NOMO-1 (cell line): Measurements from ENCODE around the gene GABRR2.
A peak's percentile ranks its signal among the peaks of the same experiment; 100 is the strongest.

ENCODE experiments used
- DNase-seq, 2 experiments: peaks; one replicate each; lab custom pipeline; 2025; ENCODE audit not compliant: unreplicated experiment in 2 of 2; lab: John Stamatoyannopoulos, UW

The GABRR2 gene

GRCh38 chr6:89260832-89261231 lies 54.3 kb downstream of the GABRR2 start:
- DNase-seq, result peak; percentile 41 to 60

GRCh38 chr6:89260310-89260709 lies 54.8 kb downstream of the GABRR2 start:
- peak; percentile 56 to 74 for DNase-seq

GRCh38 chr6:89258912-89259311 lies 56.2 kb downstream of the GABRR2 start:
- DNase-seq, result no peak

- DNase-seq, result no peak
Observed at GRCh38 chr6:89257781-89258180, 57.3 kb downstream of the GABRR2 start.

- no peak for DNase-seq
Observed at GRCh38 chr6:89257346-89257745, 57.8 kb downstream of the GABRR2 start.

GRCh38 chr6:89255417-89255816 lies 59.7 kb downstream of the GABRR2 start:
- DNase-seq, result no peak

GRCh38 chr6:89254569-89254968 lies 60.5 kb downstream of the GABRR2 start:
- no peak for DNase-seq

- peak in 1 of 2 experiments; percentile 33 for DNase-seq
Observed at GRCh38 chr6:89252907-89253306, 62.2 kb downstream of the GABRR2 start.

GRCh38 chr6:89251976-89252375 lies 63.1 kb downstream of the GABRR2 start:
- DNase-seq, result no peak

GRCh38 chr6:89251170-89251569 lies 63.9 kb downstream of the GABRR2 start:
- DNase-seq, result no peak

GRCh38 chr6:89250239-89250638 lies 64.9 kb downstream of the GABRR2 start:
- no peak for DNase-seq

GRCh38 chr6:89244241-89244985 lies 70.7 kb downstream of the GABRR2 start:
- no peak for DNase-seq

GRCh38 chr6:89243331-89243629 lies 71.8 kb downstream of the GABRR2 start:
- no peak for DNase-seq

- DNase-seq, result peak in 1 of 2 experiments; percentile 62
Observed at GRCh38 chr6:89242574-89243330, 72.3 kb downstream of the GABRR2 start.

GRCh38 chr6:89239338-89239737 lies 75.8 kb downstream of the GABRR2 start:
- DNase-seq, result peak in 1 of 2 experiments; percentile 24

- no peak for DNase-seq
Observed at GRCh38 chr6:89237158-89237557, 77.9 kb downstream of the GABRR2 start.

GRCh38 chr6:89233605-89234004 lies 81.5 kb downstream of the GABRR2 start:
- peak in 1 of 2 experiments; percentile 22 for DNase-seq

GRCh38 chr6:89222712-89223039 lies 92.4 kb downstream of the GABRR2 start:
- no peak for DNase-seq

GRCh38 chr6:89221971-89222711 lies 93.0 kb downstream of the GABRR2 start:
- DNase-seq, result no peak

- DNase-seq, result no peak
Observed at GRCh38 chr6:89221129-89221528, 94.0 kb downstream of the GABRR2 start.

GRCh38 chr6:89217299-89217910 lies 97.7 kb downstream of the GABRR2 start, which contains the start of gene GABRR1:
GABRR1 (minus strand) TSS chr6:89217358; CDS start chr6:89217322, 36 bp downstream.
- peak; percentile 71 to 73 for DNase-seq
